Daoy (cell line): ENCODE data around the gene PTPRH. TPM values are rescaled to one million over a fixed set of nuclear protein-coding genes. Genes with fewer than 3 reads are reported as not detected.

ENCODE experiments used
- DNase-seq: peaks from one replicate; pipeline ENCODE4 v3.0.0-alpha.2; 2015; ENCODE audit warnings: low read depth
- total RNA-seq: library from RNA; depleted of rRNA; stranded (reverse); fragments of >200 nt; shearing (Covaris generic); gene quantifications from 2 replicates; pipeline ENCODE4 v1.2.3, GENCODE V29; 2014

PTPRH gene
- total RNA-seq, 1 experiment from 2014 or later, result 8.6 TPM

DNA sequence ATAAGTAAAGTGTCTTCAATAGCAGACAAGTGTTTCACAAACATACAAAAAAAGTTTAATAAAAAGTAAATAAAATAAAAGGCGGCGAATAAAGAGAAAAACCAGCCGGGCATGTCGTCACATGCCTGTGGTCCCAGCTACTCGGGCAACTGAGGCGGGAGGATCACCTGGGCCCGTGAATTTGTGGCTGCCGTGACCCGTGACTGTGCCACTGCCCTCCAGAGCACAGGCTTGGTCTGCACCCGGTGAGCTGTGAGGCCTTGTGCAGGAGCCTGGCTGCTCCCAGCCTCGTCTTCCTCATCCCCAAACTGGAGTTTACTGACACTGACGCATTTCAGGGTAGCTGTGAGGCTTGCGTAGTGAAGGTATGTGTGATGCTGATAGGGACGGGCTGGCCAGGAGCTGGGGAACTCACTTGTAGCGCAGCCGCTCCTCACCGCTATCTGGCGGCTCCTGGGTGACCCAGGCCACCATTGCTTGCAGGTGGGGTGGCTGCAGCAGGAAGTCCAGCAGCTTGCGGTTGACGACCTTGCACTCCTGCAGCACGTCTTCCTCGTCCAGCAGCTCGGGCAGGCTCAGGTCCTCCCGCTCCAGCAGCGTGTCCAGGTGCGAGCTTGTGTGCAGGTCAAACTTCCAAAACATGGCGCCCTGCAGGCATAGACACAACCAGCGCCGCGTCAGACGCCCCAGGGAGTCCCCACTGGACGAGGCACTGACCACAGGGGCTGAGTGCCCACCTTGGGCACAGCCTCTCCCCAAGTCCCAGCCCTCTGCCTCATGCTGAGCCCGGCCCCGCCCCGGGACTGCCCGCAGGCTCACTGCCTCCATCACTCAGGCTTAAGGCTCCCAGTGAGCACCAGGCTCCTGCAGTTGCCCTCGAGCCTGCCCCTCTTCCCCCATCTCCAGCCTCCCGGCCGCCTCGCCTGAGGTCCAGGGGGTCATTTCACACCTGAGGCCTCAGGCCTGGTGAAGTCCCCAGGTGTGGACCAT lies 37.5 kb upstream of the PTPRH start:
- DNase-seq, result no peak

DNA sequence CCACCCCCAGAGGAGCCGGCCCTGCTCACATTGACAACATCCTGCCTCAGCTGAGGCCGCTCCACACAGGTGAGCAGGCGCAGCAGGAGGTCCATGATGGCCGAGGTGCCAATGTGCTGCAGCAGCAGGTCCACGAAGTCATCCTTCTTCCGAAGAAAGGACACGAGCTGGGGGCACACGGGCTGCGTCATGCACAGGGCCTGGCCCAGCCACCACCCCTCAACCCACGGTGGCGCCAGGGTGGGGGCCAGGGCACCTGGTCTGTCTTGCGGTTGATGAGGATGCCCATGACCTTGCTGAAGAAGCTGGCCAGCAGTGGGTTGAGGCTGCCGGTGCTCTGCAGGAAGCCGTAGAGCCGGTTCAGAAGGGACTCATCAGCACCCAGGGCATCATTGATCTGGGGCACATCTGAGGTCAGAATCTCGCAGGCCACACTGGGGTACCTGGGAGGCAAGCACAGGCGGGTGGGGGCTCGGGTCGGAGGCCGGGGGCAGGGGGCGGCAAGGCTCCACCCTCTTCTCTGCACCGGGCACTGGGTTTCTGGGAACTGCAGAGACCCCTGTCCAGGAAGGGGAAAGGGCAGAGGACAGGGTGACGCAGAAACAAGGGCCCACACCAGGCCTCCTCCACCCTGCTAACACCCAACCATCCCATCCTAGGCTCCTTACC lies 36.1 kb upstream of the PTPRH start:
- no peak for DNase-seq

DNA sequence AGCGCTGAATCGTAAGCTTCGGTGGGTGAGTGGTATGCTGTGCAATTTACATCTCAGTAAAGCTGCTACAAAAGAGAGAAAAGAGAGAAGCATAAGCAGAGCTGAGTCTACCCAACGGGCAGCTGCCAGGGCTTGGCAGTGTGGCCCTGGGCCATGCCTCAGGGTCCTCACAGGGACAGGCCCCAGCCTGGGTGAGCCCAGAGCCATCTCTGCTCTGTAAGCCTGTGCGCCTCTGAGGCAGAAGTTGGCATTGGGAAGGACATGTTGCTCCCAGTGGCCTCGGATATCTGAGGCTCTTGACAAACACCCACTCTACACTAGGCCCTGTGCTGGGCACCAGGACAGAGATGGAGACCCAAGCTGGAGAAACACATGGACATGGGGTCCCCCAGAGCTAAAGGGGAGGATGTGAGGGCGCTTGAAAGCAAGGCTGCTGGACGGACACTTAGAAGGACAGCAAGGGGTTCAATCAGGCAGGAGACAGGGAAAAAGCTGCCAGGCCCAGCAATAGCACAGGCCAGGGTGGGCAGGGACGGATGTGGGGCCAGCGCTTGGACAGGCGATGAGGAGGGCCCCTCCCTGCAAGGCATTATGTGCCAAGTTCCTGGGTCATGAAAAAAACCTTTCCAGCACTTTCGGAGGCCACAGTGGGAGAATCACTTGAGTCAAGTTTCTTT lies 34.8 kb upstream of the PTPRH start:
- DNase-seq, result no peak

DNA sequence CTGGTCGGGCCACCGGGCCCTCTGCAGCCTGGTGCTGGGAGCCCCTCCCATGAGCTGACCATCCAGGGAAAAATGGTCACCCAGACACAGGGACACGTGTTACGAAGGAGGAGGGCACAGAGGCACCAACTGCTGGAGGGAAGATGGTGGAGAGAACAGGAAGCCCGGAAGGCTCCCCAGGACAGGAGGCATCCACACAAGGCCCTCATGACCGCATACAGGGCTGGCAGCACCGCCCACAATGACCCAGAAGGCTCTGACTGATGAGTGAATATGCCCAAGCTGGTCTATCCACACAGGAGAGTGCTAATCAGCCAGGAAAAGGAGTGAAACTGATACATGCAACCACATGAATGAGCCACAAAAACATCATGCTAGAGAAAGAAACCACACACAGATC lies 33.2 kb upstream of the PTPRH start:
- DNase-seq, result no peak

GRCh38 chr19:55241935-55242464 lies 32.7 kb upstream of the PTPRH start:
- no peak for DNase-seq

DNA sequence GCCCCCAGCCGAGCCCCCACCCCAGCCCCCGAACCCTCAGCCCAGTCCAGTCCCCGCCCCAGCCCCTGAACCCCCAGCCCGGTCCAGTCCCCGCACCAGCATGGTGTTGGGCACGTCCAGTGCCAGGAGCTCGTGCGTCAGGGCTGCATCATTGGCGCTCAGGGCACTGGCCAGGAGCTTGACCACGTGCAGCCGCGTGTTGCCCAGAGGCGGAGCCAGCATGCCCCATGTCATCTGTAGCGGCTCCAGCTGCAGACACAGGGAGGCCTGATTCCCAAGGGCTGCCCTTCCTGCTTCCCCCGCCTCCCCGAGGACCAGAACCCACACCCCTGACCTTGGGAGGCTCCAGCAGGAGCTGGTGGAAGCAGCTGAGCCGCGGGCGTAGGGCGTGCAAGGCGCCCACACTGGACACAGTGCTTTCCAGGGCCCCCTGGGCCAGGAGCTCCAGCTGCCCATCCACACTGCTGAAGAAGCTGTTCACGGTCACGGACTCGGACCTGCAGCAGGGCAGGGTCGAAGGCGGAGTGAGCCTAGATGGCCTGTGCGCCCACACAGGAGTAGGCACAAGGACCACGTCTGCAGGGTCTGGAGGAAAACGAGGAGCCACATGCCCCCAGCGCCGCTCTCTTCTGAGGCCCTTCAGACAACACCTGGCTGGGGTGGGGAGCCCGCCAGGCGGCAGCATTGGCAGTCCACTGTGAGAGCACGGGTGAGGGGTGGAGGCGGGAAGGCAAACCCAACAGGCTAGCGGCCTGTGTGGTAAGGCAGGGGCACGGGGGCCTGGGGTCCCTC lies 32.0 kb upstream of the PTPRH start:
- DNase-seq, result no peak

DNA sequence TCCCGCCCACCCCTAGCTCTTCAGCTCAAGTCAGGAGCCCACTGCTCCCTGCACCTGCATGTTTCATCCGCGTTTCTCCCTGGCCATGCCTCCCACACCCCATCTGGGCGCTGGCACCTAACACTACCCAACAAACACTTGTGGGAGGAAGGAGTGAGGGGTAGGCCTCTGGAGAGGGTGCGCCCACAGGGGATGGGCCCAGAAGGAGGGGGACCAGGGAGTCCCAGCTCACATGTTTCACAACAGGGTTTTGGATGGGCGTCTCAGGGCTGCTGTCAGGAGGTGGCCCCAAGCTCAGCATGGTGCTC lies 31.4 kb upstream of the PTPRH start:
- DNase-seq, result no peak

DNA sequence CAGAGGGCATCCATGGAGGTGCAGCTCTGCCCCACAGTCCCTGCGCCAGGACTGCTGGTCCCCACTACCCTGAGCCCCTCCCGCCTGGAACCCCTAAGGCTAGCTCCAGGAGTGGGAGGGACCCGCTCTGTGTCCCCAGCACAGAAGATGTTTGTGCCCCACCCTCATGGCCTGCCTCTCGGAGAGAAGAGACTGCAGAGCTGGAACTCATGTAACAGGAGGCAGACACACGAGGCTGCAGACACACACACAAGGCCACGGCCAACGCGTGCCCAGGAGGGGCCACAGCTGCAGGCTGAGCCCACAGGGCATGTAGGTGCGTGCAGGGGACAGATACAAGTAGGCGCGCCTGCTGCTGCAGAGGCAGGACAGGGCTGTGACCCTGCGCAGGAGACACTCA lies 29.7 kb upstream of the PTPRH start:
- DNase-seq, result no peak

- DNase-seq, result no peak
Measured at GRCh38 chr19:55238030-55238429, 28.7 kb upstream of the PTPRH start.

DNA sequence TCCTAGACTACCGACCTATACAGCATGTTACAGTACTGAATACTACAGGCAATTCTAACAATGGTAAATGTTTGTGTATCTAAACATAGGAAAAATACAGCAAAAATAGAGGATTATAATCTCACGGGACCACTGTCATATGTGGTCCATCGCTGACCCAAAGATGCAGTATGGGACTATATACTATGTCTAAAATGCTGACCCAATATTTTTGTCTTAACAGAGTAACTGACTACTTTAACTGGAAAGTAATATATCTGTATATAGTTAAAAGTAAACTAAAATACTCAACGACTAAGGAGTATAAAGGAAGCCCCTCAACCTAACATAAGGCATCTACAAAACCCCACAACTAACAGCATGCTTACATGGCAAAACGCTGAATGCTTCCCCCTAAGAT lies 23.7 kb upstream of the PTPRH start:
- no peak for DNase-seq

- no peak for DNase-seq
Measured at GRCh38 chr19:55232286-55232602, 22.9 kb upstream of the PTPRH start.

DNA sequence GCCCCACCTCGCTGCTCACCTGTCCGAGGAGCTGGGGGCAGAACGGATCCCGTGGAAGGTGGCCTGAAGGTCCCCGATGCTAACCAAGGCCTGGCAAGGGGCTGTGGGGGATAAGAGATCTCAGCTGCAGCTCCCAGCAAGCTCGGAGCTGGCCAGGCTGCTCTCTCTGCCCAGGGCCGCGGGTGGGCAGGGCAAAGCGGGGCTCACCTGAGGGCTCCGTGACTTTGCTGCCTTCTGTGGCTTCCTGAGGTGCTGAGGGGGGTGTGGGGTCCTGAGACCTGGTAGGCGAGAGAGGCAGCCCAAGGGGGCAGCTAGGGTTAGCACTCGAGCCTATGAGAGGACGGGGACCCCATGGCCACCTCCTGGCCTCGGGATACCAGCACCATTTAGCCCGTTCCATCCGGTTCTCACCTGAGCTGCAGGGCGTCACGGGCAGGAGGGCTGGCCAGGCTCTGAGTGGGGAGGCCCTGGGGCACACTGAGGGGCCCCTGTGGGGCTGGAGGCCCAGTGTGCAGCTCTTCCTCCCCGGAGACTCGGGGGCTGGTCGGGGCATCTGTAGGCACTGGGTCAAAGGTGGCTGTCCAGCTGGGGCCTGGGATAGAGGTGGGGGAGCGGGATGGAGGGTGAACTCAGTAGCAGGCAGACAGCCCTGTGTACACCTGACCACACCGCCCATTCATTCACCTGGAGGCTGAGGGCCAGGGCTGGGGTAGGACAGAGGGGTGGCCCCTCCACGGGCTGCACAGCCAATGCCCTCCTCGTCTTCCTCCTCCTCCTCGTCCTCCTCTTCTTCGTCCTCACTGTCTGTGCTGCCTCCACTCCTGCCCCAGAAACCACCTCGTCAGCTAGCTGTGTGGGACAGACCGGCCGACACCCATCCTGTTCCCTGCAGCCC lies 22.3 kb upstream of the PTPRH start:
- no peak for DNase-seq

DNA sequence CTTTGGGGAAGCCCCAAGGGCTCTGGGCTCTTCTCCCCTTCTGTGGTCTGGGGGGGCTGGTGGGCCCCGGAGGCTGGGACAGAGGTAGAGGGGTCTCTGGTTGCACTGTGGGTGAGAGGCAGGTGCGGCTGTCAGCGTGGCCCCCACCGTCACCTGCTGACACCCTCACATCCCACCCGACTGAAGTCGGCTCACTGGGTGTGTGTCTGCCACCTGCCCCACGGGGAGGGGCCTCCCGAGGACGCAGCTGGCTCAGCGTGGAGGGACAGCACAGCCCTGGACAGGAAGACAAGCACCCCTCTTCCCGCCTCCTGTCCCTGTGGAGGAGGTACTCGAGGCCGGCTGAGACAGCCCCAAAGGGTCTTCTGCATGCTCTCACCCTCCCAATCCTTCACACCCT lies 21.5 kb upstream of the PTPRH start:
- DNase-seq, result no peak

- no peak for DNase-seq
Measured at GRCh38 chr19:55230329-55230728, 21.0 kb upstream of the PTPRH start.

DNA sequence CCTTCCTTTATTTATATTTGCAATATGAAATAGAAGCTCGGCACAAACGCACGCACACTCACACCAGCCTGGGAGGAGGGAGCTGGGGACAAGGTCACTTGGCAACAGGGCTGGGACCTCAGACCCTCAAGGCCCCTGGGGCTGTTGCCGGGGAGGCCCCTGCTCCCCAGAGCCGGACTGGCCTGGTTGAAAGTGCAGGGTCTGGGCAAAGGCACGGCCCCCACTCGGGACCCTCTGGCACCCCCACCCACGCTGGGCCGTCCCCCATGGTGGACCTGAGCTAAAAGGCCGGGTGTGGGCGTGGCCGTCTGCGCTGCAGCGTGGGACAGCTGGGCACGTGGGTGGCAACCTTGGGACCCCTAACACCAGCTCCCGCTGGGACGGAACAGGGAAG lies 20.5 kb upstream of the PTPRH start:
- DNase-seq, result no peak

DNA sequence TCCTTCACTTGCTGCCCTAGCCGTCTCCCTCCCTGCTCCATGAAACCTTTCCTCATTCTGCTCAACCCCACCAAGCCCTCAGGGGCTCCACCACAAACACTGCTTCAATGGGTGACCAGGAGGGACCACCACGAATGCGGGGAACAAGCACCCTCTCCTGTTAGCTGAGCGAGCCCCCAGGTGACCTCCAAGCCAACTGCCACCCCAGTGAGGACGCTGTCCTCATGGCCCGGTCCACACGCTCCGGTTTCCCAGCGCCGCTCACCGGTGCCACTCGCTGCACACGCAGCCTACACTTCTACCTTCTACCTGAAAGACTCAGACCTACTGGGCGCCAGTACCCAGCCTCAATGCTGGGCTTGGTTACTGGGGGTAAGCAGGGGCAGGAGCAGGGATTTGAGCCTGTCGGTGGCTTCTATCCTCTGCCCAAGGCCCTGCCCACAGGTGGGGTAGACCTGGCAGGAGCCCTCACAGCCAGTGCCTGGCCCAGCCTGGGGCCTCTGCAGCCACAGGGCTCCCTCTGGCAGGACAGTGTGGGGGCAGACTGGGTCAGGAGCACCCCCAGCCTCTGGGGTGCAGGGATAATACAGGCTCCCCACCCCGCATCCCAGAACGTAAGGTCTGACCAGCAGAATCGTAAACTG lies 20.0 kb upstream of the PTPRH start:
- no peak for DNase-seq

- no peak for DNase-seq
Measured at GRCh38 chr19:55228403-55229031, 19.2 kb upstream of the PTPRH start, which contains the start of gene TMEM86B. Gene TMEM86B, minus strand, starts transcription at chr19:55228763. Its CDS starts 22 bp downstream, at chr19:55228741.

DNA sequence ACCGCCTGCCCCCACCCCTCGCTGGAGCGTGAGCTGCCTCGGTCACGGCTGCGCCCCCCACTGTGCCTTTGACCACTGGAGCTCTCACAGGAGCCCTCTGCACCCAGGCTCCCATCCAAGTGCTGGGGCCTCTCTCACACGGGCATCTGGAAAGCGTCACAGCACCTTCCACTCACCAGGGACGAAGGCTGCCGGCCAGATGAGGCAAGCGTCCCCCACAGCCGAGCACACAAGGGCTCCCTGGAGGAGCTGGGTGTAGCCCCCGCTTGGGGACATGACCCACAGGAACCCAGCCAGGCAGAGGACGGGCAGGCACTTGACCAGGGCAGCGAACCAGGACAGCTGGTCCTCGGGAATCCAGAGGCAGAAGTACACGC lies 18.7 kb upstream of the PTPRH start:
- DNase-seq, result no peak

GRCh38 chr19:55227241-55228014 lies 18.1 kb upstream of the PTPRH start:
- no peak for DNase-seq
